HepG2 (cell line): ENCODE measurements around the gene PPM1M. TPM values are rescaled to one million over a fixed set of nuclear protein-coding genes. Genes with fewer than 3 reads are reported as not detected.

ENCODE experiments used
- ARID2 ChIP-seq: sonication (generic); formaldehyde crosslinking; IDR thresholded peaks from 2 replicates; pipeline ENCODE4 v1.8.1; 2022; ENCODE audit warnings: mild to moderate bottlenecking, missing genetic modification reagents, borderline replicate concordance
- EP300 ChIP-seq, 3 experiments: sonication (generic) in 1 of 3; formaldehyde crosslinking in 1 of 3; IDR thresholded peaks; 2 replicates each; pipeline versions ENCODE4 v1.5.1 to v1.6.1; 2011 to 2020; ENCODE audit warnings: low read depth in 2 of 3, low read length in 2 of 3, borderline replicate concordance in 1 of 3, improper control_type of control experiment in 1 of 3, mild to moderate bottlenecking in 1 of 3, missing genetic modification reagents in 1 of 3, moderate library complexity in 1 of 3
- FOXA1 ChIP-seq, 2 experiments: fragments of 450-650 bp in 1 of 2; sonication (generic) in 1 of 2; formaldehyde crosslinking in 1 of 2; IDR thresholded peaks; 2 replicates each; pipeline versions ENCODE4 v1.4.0 to v1.6.1; 2016 to 2020; ENCODE audit warnings: missing genetic modification reagents in 1 of 2
- FOXC1 ChIP-seq: sonication (generic); formaldehyde crosslinking; IDR thresholded peaks from 2 replicates; pipeline ENCODE4 v1.8.0; 2022; ENCODE audit warnings: mild to moderate bottlenecking, missing genetic modification reagents, borderline replicate concordance
- FOXO1 ChIP-seq: sonication (generic); formaldehyde crosslinking; IDR thresholded peaks from 2 replicates; pipeline ENCODE4 v1.4.0; 2020; ENCODE audit warnings: missing genetic modification reagents
- KDM1A ChIP-seq: IDR thresholded peaks from 2 replicates; pipeline ENCODE4 v1.6.1; 2016; ENCODE audit warnings: missing compliant biosample characterization
- KDM6A ChIP-seq: IDR thresholded peaks from 2 replicates; pipeline ENCODE4 v1.6.1; 2016; ENCODE audit warnings: low read depth
- KIAA2018 ChIP-seq: sonication (generic); formaldehyde crosslinking; IDR thresholded peaks from 2 replicates; pipeline ENCODE4 v1.5.0; 2020; ENCODE audit warnings: mild to moderate bottlenecking, missing genetic modification reagents, borderline replicate concordance
- KLF11 ChIP-seq: IDR thresholded peaks from 2 replicates; pipeline ENCODE4 v1.6.1; 2016; ENCODE audit warnings: missing compliant biosample characterization
- MTA3 ChIP-seq: sonication (generic); formaldehyde crosslinking; IDR thresholded peaks from 2 replicates; pipeline ENCODE4 v1.4.0; 2020; ENCODE audit warnings: missing genetic modification reagents
- PHF20 ChIP-seq: sonication (generic); formaldehyde crosslinking; IDR thresholded peaks from 2 replicates; pipeline ENCODE4 v1.5.0; 2020; ENCODE audit warnings: mild to moderate bottlenecking, missing genetic modification reagents
- TBL1XR1 ChIP-seq: fragments of 150-350 bp; IDR thresholded peaks from 2 replicates; pipeline ENCODE4 v1.6.1; 2014; ENCODE audit warnings: borderline replicate concordance, low read length; ENCODE audit not compliant: partially characterized antibody
- ZBTB14 ChIP-seq: sonication (generic); formaldehyde crosslinking; IDR thresholded peaks from 2 replicates; pipeline ENCODE4 v1.4.0; 2020; ENCODE audit warnings: missing genetic modification reagents
- ZNF101 ChIP-seq: sonication (generic); formaldehyde crosslinking; IDR thresholded peaks from 2 replicates; pipeline ENCODE4 v1.4.0; 2020; ENCODE audit warnings: mild to moderate bottlenecking, low read depth, missing genetic modification reagents, borderline replicate concordance
- ZNF256 ChIP-seq: sonication (generic); formaldehyde crosslinking; conservative IDR thresholded peaks from 2 replicates; pipeline ENCODE4 v1.4.0; 2020; ENCODE audit warnings: missing genetic modification reagents
- ZNF44 ChIP-seq: sonication (generic); formaldehyde crosslinking; IDR thresholded peaks from 2 replicates; pipeline ENCODE4 v1.5.1; 2020; ENCODE audit warnings: mild to moderate bottlenecking, missing genetic modification reagents
- ZNF496 ChIP-seq: sonication (generic); formaldehyde crosslinking; IDR thresholded peaks from 2 replicates; pipeline ENCODE4 v1.8.1; 2023; ENCODE audit warnings: mild to moderate bottlenecking, moderate library complexity, missing genetic modification reagents; ENCODE audit not compliant: insufficient replicate concordance
- ZNF674 ChIP-seq: sonication (generic); formaldehyde crosslinking; IDR thresholded peaks from 2 replicates; pipeline ENCODE4 v1.5.0; 2020; ENCODE audit warnings: low read depth, mild to moderate bottlenecking, missing genetic modification reagents
- ZNF713 ChIP-seq: sonication (generic); formaldehyde crosslinking; IDR thresholded peaks from 2 replicates; pipeline ENCODE4 v1.4.0; 2020; ENCODE audit warnings: mild to moderate bottlenecking, missing genetic modification reagents
- ZSCAN30 ChIP-seq: sonication (generic); formaldehyde crosslinking; IDR thresholded peaks from 2 replicates; pipeline ENCODE4 v1.5.0; 2020; ENCODE audit warnings: mild to moderate bottlenecking, missing genetic modification reagents
- polyA plus RNA-seq, 8 experiments: library from polyadenylated mRNA; depleted of rRNA in 3 of 8; stranded (reverse) in 7 of 8; unstranded in 1 of 8; fragments of >200 nt; fragmentation: Illumina TruSeq in 4 of 8; extraction: Trizol in 4 of 8; gene quantifications; 2 replicates each; pipeline versions ENCODE4 v1.2.1 to v1.2.3, GENCODE V29; 2011 to 2016; ENCODE audit warnings: low read depth in 4 of 8, missing spikeins in 1 of 8, mixed read lengths in 1 of 8; ENCODE audit not compliant: insufficient read depth in 1 of 8
- total RNA-seq, 5 experiments: library from RNA; depleted of rRNA; stranded (reverse); fragments of >200 nt; fragmentation: Illumina TruSeq; extraction: Trizol; gene quantifications; 2 replicates each; pipeline ENCODE4 v1.2.3, GENCODE V29; 2016; ENCODE audit warnings: low read depth in 1 of 5

The PPM1M gene
- total and polyA plus RNA-seq, 2 of the 13 experiments (the other 11 are each of a cell fraction or from before 2014, with no cell fraction given), result 2.5 to 5.9 TPM

DNA sequence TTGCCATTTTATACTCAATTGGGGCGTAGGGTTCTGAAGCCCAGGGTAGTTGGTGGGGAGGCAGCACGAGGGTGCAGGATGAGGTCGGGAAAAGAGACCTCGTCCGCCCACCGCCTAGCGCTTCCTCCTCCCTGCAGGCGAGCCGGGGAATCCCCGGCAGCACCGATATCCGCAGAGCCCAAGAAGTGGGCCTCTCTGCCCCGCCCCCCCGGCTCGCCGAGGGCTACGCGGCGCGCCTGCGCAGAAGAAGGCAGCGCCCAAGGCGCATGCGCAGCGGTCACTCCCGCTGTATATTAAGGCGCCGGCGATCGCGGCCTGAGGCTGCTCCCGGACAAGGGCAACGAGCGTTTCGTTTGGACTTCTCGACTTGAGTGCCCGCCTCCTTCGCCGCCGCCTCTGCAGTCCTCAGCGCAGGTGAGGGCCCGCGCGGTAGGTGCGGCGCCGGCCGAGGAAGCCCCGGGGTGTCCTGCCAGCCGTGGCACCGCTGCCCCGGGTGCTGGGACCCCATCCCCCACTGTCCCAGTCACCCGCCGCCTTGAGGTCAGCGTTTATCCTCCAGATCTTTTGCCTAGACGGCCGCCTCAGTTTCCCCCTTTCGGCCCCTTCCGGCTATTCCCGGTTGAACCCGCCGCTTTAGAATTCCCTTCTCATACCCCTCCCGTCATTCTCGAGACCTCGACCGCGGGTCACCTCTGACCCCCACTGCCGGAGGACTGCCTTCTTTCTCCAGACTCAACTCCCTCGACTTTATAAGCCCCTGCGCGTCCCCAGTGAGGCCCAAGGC, 47.5 kb upstream of the PPM1M start, which contains the start of gene ALAS1 (continued):
- peak; percentile 59; the same call in 1 of the 2 replicates for TF ChIP-seq PHF20 (CRISPR knock-in tag)
- TF ChIP-seq EP300 (IDR thresholded peaks at IDR 0.05; ENCODE audit: low read depth in 2 of 2, low read length in 2 of 2), result no peak
- no peak; the same call in 1 of the 2 replicates for TF ChIP-seq EP300 (CRISPR knock-in tag; IDR thresholded peaks at IDR 0.05; ENCODE audit: borderline replicate concordance)
- no peak for TF ChIP-seq KIAA2018
- TF ChIP-seq MTA3, result no peak
- no peak for TF ChIP-seq ZNF44 (CRISPR knock-in tag)
- TF ChIP-seq ZNF496 (CRISPR knock-in tag), result no peak
- no peak for TF ChIP-seq ZNF674 (CRISPR knock-in tag)
- TF ChIP-seq FOXA1 (IDR thresholded peaks at IDR 0.05), result no peak
- no peak for TF ChIP-seq FOXA1 (CRISPR knock-in tag; IDR thresholded peaks at IDR 0.05)
- TF ChIP-seq ARID2 (CRISPR knock-in tag), result 0 out of 2 replicates have a peak, but pooled peaks have one; percentile 65
- no peak for TF ChIP-seq ZSCAN30 (CRISPR knock-in tag)
- 0 out of 2 replicates have a peak, but pooled peaks have one; percentile 9 for TF ChIP-seq KDM6A (CRISPR knock-in tag)
- TF ChIP-seq ZNF101 (CRISPR knock-in tag), result no peak
- no peak for TF ChIP-seq KDM1A
- no peak for TF ChIP-seq KLF11
- TF ChIP-seq ZBTB14 (CRISPR knock-in tag), result no peak
- no peak; the same call in 1 of the 2 replicates for TF ChIP-seq FOXC1 (CRISPR knock-in tag)
- no peak for TF ChIP-seq ZNF256 (CRISPR knock-in tag)
- TF ChIP-seq ZNF713 (CRISPR knock-in tag), result no peak; the same call in 1 of the 2 replicates
- TF ChIP-seq TBL1XR1, result no peak
- no peak for TF ChIP-seq FOXO1
